Activated CD4-positive, alpha-beta T cell treated with anti-CD3 and anti-CD28 coated beads, Interleukin-2, amount 50 U/mL, for 1 hour (primary cell): ENCODE results near the gene USP17L25.
"Not testable (repeated sequence)": the region's sequence is repeated elsewhere in the genome, so short reads cannot be mapped to it uniquely, and the experiment has no call there.

ENCODE experiments used
- DNase-seq: peaks from one replicate; pipeline ENCODE4 v3.0.0-alpha.2; 2020

Gene USP17L25

GRCh38 chr4:9329611-9330010, at the start of gene USP17L25:
Gene USP17L25, plus strand, starts transcription at chr4:9329911. Its CDS starts 0 bp downstream, at chr4:9329911.
- DNase-seq, result not testable (repeated sequence)

- not testable (repeated sequence) for DNase-seq
Observed at GRCh38 chr4:9324191-9324590, 5.5 kb upstream of the USP17L25 start.

- not testable (repeated sequence) for DNase-seq
Observed at GRCh38 chr4:9324865-9325264, 4.8 kb upstream of the USP17L25 start, which contains the start of gene USP17L24. Gene USP17L24, plus strand, starts transcription at chr4:9325165. Its CDS starts 0 bp downstream, at chr4:9325165.

- DNase-seq, result not testable (repeated sequence)
Observed at GRCh38 chr4:9334358-9334757, 4.6 kb downstream of the USP17L25 start, which contains the start of gene USP17L26. Gene USP17L26, plus strand, starts transcription at chr4:9334658. Its CDS starts 0 bp downstream, at chr4:9334658.

GRCh38 chr4:9339103-9339502, 9.4 kb downstream of the USP17L25 start, which contains the start of gene USP17L5:
Gene USP17L5, plus strand, starts transcription at chr4:9339403. Its CDS starts 0 bp downstream, at chr4:9339403.
- not testable (repeated sequence) for DNase-seq

- DNase-seq, result not testable (repeated sequence)
Observed at GRCh38 chr4:9343848-9344247, 14.1 kb downstream of the USP17L25 start, which contains the start of gene USP17L27. Gene USP17L27, plus strand, starts transcription at chr4:9344148. Its CDS starts 0 bp downstream, at chr4:9344148.

GRCh38 chr4:9348593-9348992, 18.9 kb downstream of the USP17L25 start, which contains the start of gene USP17L28:
Gene USP17L28, plus strand, starts transcription at chr4:9348893. Its CDS starts 0 bp downstream, at chr4:9348893.
- DNase-seq, result not testable (repeated sequence)

GRCh38 chr4:9350866-9351265, 21.2 kb downstream of the USP17L25 start:
- DNase-seq, result not testable (repeated sequence)

- DNase-seq, result not testable (repeated sequence)
Observed at GRCh38 chr4:9353338-9353737, 23.6 kb downstream of the USP17L25 start, which contains the start of gene USP17L29. Gene USP17L29, plus strand, starts transcription at chr4:9353638. Its CDS starts 0 bp downstream, at chr4:9353638.

GRCh38 chr4:9362829-9363228, 33.1 kb downstream of the USP17L25 start, which contains the start of gene USP17L30:
Gene USP17L30, plus strand, starts transcription at chr4:9363129. Its CDS starts 0 bp downstream, at chr4:9363129.
- DNase-seq, result not testable (repeated sequence)

- DNase-seq, result not testable (repeated sequence)
Observed at GRCh38 chr4:9379881-9380280, 50.2 kb downstream of the USP17L25 start.
